SKM-1 treated with dmso at 0.1 percent for 144 hours (cell line): Measurements from ENCODE around the gene SPTY2D1.
"Not testable (repeated sequence)": the region's sequence is repeated elsewhere in the genome, so short reads cannot be mapped to it uniquely, and the experiment has no call there.

Experiments
- DNase-seq: peaks from one replicate; lab custom pipeline; 2025; ENCODE audit not compliant: unreplicated experiment; lab: John Stamatoyannopoulos, UW

The SPTY2D1 gene

GRCh38 chr11:18618342-18619025 is 15.7 kb downstream of the SPTY2D1 start:
- DNase-seq: no peak

GRCh38 chr11:18617688-18618341 is 16.3 kb downstream of the SPTY2D1 start:
- no peak for DNase-seq

DNA sequence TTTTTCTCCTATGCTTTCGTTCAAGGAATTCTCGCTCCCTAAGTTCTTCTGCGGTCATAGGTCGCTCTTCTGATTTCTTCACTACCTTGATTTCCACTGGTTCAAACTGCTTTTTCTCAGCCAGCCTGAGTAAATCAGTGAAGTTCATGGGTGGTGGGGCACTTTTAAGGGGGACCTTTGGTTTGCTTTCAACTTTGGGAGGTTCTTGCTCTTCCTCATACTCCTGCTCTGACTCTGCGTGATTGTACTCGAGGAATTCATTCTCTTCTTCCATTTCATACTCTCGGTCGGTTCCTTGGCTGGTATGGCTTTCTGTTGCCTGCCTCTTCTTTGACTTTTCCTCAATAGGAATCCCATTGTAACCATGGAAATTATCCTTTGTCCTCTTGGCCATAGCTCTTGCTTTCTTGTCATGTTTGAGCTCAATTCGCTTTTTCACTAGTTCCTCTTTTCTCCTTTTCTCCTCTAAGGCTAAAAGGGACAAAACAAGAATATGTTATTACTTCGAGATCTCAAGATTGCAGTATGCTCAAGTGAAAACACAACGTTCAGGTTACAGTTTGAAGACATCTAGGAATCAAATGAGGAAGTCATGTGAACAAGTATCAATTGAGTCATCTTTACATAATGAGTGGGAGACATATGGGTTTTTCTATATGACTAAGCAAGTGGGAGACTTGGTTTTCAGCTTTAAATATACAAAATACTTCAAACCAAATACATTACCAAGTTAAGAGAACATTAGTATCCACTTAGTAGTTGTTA is 18.3 kb downstream of the SPTY2D1 start:
- DNase-seq: peak; percentile 41

- no peak for DNase-seq
These were observed 19.5 kb downstream of the SPTY2D1 start for GRCh38 chr11:18614667-18615066.

- DNase-seq: no peak
These were observed 21.7 kb downstream of the SPTY2D1 start for GRCh38 chr11:18612394-18612793.

- DNase-seq: no peak
These were observed 22.9 kb downstream of the SPTY2D1 start for GRCh38 chr11:18611196-18611595.

- DNase-seq: no peak
These were observed 25.8 kb downstream of the SPTY2D1 start for GRCh38 chr11:18608376-18608775.

DNA sequence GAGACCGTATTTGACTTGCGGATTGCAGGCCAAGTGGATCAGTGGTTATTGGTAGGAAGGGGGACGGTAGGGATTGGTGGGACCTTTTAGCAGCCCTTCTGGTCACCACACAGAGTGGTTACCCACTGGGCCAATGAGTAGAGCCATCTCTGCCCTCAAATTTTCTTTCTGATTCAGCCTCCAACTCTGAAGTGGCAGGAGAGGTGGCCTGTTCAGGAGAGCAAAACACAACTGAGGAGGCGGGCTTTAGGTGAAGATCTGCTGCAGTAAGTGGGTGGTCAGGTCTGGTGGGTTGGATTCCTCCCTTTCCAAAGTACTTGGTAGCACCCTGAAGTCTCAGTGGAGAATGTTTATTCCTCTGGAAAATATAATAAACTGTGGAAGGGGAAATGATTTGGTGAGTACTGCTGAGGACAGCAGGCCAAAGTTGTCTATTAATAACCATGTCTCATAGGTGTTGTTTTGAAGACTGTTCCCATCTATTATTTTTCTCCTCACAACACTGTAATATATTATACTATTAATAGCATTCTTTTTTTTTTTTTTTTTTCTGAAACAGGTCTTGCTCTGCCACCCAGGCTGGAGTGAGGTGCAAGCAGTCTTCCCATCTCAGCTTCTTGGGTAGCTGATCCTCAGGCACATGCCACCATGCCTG is 33.1 kb downstream of the SPTY2D1 start:
- no peak for DNase-seq

- no peak for DNase-seq
These were observed 34.4 kb downstream of the SPTY2D1 start, which contains the start of gene MISFA for GRCh38 chr11:18599739-18600230. TSS of gene MISFA (plus strand) at chr11:18599789. CDS start at chr11:18599929, 140 bp downstream.

- DNase-seq: no peak
These were observed 39.0 kb downstream of the SPTY2D1 start for GRCh38 chr11:18594999-18595749.

DNA sequence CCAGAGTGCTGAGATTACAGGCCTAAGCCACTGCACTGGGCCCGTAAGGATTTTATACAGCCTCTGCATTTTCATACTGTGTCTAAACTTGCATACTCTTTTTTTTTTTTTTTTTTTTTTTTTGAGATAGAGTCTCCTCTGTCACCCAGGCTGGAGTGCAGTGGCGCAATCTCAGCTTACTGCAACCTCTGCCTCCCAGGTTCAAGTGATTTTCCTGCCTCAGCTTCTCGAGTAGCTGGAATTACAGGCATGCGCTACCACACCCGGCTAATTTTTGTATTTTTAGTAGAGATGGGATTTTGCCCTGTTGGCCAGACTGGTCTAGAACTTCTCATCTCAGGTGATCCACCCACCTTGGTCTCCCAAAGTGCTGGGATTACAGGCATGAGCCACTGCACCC is 40.1 kb downstream of the SPTY2D1 start:
- not testable (repeated sequence) for DNase-seq

DNA sequence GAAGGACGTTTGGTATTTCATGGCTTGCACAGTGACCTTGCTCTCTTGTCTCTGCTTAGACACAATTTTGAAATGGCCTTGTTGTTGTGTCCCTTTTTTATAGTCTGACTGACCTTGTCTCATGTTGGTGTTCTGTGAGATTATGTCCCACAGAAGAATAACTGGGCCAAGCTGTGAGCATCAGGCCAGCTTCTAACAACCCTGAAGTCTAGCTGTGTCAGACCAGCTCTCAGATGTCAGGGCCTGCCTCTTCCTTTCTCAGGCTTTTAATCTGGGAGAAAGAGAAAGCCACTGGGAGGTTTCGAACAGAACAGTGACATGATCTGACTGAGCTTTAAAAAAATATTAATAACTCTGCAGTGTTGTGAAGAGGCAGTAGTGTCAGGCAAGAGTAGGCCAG is 43.6 kb downstream of the SPTY2D1 start:
- DNase-seq: no peak

GRCh38 chr11:18588297-18589252 is 45.6 kb downstream of the SPTY2D1 start, which contains the start of gene UEVLD:
TSS of gene UEVLD (minus strand) at chr11:18588734. CDS start at chr11:18588654, 80 bp downstream.
- peak; percentile 69 for DNase-seq

DNA sequence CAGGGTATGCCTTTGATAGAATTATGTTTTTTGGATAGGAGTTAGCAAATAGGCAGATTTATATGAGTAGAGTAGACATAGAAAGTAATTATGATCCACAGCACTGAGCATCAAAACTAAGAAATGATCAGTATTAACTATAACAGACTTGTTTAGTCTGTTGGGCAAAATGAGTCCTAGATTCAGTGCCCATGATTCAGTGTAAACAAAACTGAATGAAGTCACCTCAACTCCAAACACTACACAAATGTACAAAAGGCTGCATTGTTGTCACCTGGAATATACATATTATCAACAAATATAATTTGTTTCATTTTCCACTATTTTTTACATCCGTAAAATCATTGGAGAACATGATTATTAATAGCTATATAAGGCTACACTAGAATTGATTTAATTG is 52.3 kb downstream of the SPTY2D1 start:
- no peak for DNase-seq

GRCh38 chr11:18580113-18580766 is 53.9 kb downstream of the SPTY2D1 start:
- DNase-seq: no peak

DNA sequence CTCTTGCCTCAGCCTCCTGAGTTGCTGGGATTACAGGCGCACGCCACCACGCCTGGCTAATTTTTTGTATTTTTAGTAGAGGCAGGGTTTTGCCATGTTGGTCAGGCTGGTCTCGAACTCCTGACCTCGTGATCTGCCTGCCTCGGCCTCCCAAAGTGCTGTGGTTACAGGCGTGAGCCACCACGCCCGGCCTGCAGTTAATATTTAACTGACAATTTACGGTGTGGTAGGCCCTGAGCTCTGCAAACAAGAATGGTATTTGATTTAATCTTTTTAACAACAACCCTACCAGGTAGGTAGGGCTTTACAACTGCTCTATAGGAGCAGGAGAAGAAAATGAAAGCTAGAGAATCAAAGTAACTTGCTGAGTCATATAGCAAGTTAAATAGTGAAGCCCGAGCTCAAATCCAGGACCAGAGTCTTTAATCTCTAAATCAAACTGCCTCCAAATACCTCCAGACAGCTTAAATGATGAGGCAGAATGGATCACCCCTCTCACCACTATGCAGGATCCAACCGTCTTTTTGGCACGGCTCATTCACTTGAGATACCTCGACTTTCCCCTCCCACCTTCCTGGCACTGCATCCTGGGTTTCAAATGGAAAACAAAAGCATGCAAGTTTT is 55.1 kb downstream of the SPTY2D1 start:
- no peak for DNase-seq

DNA sequence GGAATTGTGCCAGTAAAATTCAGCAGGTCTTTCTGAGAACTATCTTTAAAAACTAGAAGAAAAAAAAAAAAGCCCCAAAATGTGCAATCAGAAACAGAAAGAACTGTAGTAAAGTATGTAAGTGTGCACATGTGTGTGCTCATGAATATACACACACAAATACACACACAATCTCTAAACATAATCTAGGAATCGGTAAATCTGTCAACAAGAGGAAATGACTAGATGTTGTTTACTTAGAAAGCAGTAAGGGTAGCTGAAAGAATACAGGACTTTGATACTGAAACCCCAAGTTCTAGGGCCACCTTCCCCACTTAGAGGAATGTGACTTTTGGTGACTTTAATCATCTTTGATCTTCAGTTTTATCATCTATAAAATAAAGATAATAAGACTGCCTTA is 58.8 kb downstream of the SPTY2D1 start:
- no peak for DNase-seq

DNA sequence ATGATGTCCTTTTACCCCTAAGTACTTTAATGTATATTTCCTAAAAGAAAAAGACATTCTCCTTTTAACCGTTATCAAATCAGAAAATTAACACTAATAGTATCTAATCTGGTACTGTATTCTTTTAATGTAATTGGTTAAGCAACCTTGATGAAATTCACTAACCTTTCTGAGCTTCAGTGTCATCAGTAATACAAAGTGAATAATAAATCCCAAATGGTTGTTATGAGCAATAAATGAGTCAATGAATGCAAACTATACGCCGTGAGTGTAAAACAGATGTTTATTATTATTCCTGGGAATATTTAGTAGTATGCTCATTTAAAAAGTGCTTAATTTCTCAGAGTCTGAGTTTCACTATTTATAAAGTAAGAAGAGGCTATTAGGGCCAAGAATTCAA is 67.1 kb downstream of the SPTY2D1 start:
- DNase-seq: no peak
